Neural crest cell (in vitro differentiated cells): Measurements from ENCODE around the gene FLNC. TPM values are rescaled to one million over a fixed set of nuclear protein-coding genes. Genes with fewer than 3 reads are reported as not detected.

ENCODE experiments used
- DNase-seq: peaks from one replicate; pipeline ENCODE4 v3.0.0; 2021; ENCODE audit warnings: low read depth, mixed read lengths, low spot score
- H3K27ac Mint-ChIP-seq: one replicate; pipeline ENCODE4 v1.8.0; 2021; ENCODE audit warnings: mild to moderate bottlenecking, mixed read lengths; ENCODE audit not compliant: unreplicated experiment
- H3K27me3 Mint-ChIP-seq: 2 replicates; pipeline ENCODE4 v1.8.0; 2021; ENCODE audit warnings: low read depth, mild to moderate bottlenecking, mixed read lengths
- H3K36me3 Mint-ChIP-seq: 2 replicates; pipeline ENCODE4 v1.8.0; 2021; ENCODE audit warnings: low read depth, mild to moderate bottlenecking, mixed read lengths
- H3K4me1 Mint-ChIP-seq: 2 replicates; pipeline ENCODE4 v1.8.0; 2021; ENCODE audit warnings: mixed read lengths
- H3K4me3 Mint-ChIP-seq: one replicate; pipeline ENCODE4 v1.8.0; 2021; ENCODE audit warnings: mild to moderate bottlenecking, mixed read lengths
- H3K9me3 Mint-ChIP-seq: 2 replicates; pipeline ENCODE4 v1.8.0; 2021; ENCODE audit warnings: mixed read lengths
- total RNA-seq: library from RNA; stranded (reverse); gene quantifications from 2 replicates; pipeline ENCODE4 v1.2.1, GENCODE V29; 2021
- TF ChIP-seq, protein P1 (sequence below): fragments of 200-600 bp; sonication (generic); conservative IDR thresholded peaks from 2 replicates; pipeline ENCODE4 v1.5.0; 2021; ENCODE audit warnings: antibody characterized with exemption, mild to moderate bottlenecking

FLNC gene
- total RNA-seq, 1 donor from 2014 or later: 5.6 TPM

DNA sequence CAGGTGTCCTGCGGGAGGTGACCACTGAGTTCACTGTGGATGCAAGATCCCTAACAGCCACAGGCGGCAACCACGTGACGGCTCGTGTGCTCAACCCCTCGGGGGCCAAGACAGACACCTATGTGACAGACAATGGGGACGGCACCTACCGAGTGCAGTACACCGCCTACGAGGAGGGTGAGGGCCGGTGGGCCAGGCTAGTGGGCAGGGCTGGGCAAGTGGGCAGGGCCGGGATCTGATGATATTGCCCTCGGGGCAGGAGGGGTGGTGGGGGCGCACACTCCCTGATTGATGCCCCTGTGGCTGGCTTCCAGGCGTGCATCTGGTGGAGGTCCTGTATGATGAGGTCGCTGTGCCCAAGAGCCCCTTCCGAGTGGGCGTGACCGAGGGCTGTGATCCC is 15.8 kb downstream of the FLNC start:
- Mint-ChIP-seq H3K9me3 (no peaks in the 10 kb centered on the region), H3K27ac (no peak overlapping the region), H3K27me3 (no peaks in the 10 kb centered on the region), H3K4me1 (no peaks in the 10 kb centered on the region), H3K36me3 (no peaks in the 10 kb centered on the region), H3K4me3 (no peak overlapping the region)
- TF ChIP-seq, protein P1, sequence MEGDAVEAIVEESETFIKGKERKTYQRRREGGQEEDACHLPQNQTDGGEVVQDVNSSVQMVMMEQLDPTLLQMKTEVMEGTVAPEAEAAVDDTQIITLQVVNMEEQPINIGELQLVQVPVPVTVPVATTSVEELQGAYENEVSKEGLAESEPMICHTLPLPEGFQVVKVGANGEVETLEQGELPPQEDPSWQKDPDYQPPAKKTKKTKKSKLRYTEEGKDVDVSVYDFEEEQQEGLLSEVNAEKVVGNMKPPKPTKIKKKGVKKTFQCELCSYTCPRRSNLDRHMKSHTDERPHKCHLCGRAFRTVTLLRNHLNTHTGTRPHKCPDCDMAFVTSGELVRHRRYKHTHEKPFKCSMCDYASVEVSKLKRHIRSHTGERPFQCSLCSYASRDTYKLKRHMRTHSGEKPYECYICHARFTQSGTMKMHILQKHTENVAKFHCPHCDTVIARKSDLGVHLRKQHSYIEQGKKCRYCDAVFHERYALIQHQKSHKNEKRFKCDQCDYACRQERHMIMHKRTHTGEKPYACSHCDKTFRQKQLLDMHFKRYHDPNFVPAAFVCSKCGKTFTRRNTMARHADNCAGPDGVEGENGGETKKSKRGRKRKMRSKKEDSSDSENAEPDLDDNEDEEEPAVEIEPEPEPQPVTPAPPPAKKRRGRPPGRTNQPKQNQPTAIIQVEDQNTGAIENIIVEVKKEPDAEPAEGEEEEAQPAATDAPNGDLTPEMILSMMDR: no peak
- DNase-seq: no peak

DNA sequence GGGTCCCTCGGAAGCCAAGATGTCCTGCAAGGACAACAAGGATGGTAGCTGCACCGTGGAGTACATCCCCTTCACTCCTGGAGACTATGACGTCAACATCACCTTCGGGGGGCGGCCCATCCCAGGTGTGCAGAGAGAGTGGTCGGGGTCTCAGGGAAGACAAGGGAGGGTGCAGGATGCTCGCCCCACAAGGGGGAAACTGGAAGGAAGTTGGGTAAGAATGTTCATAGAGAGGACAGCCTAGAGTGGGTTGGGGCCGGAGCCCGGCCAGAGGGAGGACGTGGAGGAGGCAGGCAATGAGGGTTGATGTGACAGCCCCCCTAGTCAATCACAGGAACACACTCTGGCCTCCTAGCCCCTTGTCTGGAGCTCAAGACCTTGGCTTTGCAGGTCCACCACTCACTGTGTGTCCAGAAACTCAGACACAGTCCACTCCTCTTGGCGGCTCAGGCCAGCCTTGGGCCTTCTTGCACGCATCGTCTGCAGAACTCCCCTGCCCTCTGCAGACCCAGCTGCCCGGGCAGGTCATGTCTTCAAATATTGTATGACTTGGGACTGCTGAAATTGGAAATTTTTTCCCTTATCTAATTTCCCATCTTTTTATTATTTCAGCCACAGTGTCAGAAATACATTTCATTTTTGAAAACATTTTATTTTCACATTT is 16.7 kb downstream of the FLNC start:
- Mint-ChIP-seq H3K27me3 (no peaks in the 10 kb centered on the region), H3K9me3 (no peaks in the 10 kb centered on the region), H3K4me1 (no peaks in the 10 kb centered on the region)

DNA sequence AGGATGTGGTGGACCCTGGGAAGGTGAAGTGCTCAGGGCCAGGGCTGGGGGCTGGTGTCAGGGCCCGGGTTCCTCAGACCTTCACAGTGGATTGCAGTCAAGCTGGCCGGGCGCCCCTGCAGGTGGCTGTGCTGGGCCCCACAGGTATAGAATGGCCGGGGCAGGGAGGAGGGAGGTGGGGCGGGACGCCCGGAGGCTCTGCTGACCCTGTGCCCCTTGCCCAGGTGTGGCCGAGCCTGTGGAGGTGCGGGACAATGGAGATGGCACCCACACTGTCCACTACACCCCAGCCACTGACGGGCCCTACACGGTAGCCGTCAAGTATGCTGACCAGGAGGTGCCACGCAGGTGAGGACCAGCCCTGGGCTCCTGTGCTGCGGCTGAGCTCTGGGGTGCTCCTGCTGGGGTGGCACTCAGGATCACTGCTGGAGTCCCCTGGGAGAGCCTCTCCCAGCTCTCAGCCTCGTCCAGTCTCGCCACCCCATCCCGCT is 17.6 kb downstream of the FLNC start:
- Mint-ChIP-seq H3K27ac (no peak overlapping the region), H3K4me3 (no peak overlapping the region), H3K9me3 (no peaks in the 10 kb centered on the region), H3K27me3 (no peaks in the 10 kb centered on the region), H3K36me3 (no peaks in the 10 kb centered on the region), H3K4me1 (no peaks in the 10 kb centered on the region)
- no peak for DNase-seq
- TF ChIP-seq, protein P1: no peak

More for the DNA sequence above, 16.7 kb downstream of the FLNC start:
- no peak for DNase-seq
- Mint-ChIP-seq H3K4me3 (no peak overlapping the region), H3K27ac (no peak overlapping the region), H3K36me3 (no peaks in the 10 kb centered on the region)
- TF ChIP-seq, protein P1: no peak

DNA sequence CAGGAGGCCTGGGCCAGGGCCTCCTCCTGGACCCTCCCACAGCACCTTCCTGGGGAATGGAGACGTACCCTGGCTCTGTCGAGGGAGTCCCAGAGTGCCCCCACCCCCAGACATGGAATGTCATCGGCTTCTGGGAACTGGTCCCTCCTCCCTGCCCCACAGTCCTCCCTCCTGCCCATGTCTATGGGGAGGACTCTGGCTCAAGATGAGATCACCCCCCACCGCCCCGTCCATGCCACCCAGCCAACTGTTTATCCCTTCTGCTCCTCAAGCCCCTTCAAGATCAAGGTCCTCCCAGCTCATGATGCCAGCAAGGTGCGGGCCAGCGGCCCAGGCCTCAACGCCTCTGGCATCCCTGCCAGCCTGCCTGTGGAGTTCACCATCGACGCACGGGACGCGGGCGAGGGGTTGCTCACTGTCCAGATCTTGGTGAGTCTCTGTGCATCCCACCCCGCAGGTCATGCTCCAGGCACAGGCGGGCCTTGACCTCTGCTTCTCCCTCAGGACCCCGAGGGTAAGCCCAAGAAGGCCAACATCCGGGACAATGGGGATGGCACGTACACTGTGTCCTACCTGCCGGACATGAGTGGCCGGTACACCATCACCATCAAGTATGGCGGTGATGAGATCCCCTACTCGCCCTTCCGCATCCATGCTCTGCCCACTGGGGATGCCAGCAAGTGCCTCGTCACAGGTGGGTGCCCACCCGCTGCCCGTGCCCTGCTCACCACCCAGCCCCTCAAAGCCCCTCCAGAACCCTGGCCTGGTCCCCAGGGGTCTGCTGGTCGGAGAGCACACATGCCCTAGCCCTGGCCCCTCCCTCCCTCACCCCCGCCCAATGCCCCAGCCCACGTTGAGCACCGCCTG is 18.3 kb downstream of the FLNC start:
- Mint-ChIP-seq H3K27me3 (no peaks in the 10 kb centered on the region), H3K4me1 (no peaks in the 10 kb centered on the region), H3K4me3 (no peak overlapping the region), H3K36me3 (no peaks in the 10 kb centered on the region), H3K27ac (peak overlapping the region; percentile 78), H3K9me3 (no peaks in the 10 kb centered on the region)
- TF ChIP-seq, protein P1: no peak
- no peak for DNase-seq

DNA sequence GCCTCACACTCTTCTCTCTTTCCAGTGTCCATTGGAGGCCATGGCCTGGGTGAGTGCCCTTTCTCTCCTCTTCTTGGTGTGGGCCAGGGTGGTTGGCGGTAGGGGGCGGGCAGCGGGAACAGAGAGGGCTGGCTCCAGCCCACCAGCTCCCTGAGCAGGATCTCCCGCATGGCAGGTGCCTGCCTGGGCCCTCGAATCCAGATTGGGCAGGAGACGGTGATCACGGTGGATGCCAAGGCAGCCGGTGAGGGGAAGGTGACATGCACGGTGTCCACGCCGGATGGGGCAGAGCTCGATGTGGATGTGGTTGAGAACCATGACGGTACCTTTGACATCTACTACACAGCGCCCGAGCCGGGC is 18.9 kb downstream of the FLNC start:
- no peaks in the 10 kb centered on the region for H3K9me3 Mint-ChIP-seq
- DNase-seq: no peak
- no peak overlapping the region for H3K27ac Mint-ChIP-seq
- no peaks in the 10 kb centered on the region for H3K4me1 Mint-ChIP-seq
- TF ChIP-seq, protein P1: no peak
- no peak overlapping the region for H3K4me3 Mint-ChIP-seq
- H3K27me3 Mint-ChIP-seq: no peaks in the 10 kb centered on the region
- no peaks in the 10 kb centered on the region for H3K36me3 Mint-ChIP-seq
